ENCODE results near the gene ZFHX3. TPM values are rescaled to one million over a fixed set of nuclear protein-coding genes. Genes with fewer than 3 reads are reported as not detected.

The ZFHX3 gene
- total and polyA plus RNA-seq, 2 donors (not counting 1 experiment from before 2014, with no cell fraction given) = 4.7 to 7.3 TPM

GRCh38 chr16:72834499-72834898 lies 213.4 kb downstream of the ZFHX3 start:
- Histone ChIP-seq H3K27me3 (ENCODE audit: control insufficient read depth, insufficient read depth, low read length) (no peaks in the 10 kb centered on the region), H2AFZ (ENCODE audit: low read length) (no peak overlapping the region), H3K27ac (ENCODE audit: insufficient read depth, low read length) (no peak overlapping the region), H3K4me1 (ENCODE audit: control insufficient read depth, extremely low read depth, insufficient read depth, low read length) (peaks cover 5% of the 10 kb centered on the region), H4K20me1 (ENCODE audit: control insufficient read depth, extremely low read depth, insufficient read depth, low read length) (no peaks in the 10 kb centered on the region), H3K36me3 (ENCODE audit: control insufficient read depth, insufficient read depth, low read length) (no peaks in the 10 kb centered on the region), H3K9ac (ENCODE audit: insufficient read depth, low read length) (no peak overlapping the region), H3K9me3 (ENCODE audit: control insufficient read depth, insufficient read depth, low read depth, low read length) (no peaks in the 10 kb centered on the region), H3K4me2 (ENCODE audit: extremely low read depth, insufficient read depth, low read length) (no peak overlapping the region), H3K79me2 (ENCODE audit: control insufficient read depth, insufficient read depth, low read length) (peaks cover under 1% of the 10 kb centered on the region), H3K4me3 (replicated peaks in 1 of 4; ENCODE audit: control extremely low read depth in 1 of 4, insufficient read depth in 1 of 4, low read depth in 3 of 4, low read length in 4 of 4) (no peak overlapping the region)
- no peak for DNase-seq (ENCODE audit: low read depth in 2 of 2)
- TF ChIP-seq EZH2 (IDR thresholded peaks at IDR 0.05; ENCODE audit: low read length, missing control alignments) (no peak), CTCF (conservative IDR thresholded peaks at IDR 0.05 in 1 of 2, IDR thresholded peaks at IDR 0.05 in 1 of 2; ENCODE audit: low read depth in 1 of 2, low read length in 2 of 2) (no peak)

- peaks cover 5% of the 10 kb centered on the region for H3K4me1 ChIP-seq (ENCODE audit: control insufficient read depth, extremely low read depth, insufficient read depth, low read length)
- H3K4me3 ChIP-seq (replicated peaks in 1 of 4; ENCODE audit: control extremely low read depth in 1 of 4, insufficient read depth in 1 of 4, low read depth in 3 of 4, low read length in 4 of 4) = no peak overlapping the region
- no peak overlapping the region for H3K27ac ChIP-seq (ENCODE audit: insufficient read depth, low read length)
- H2AFZ ChIP-seq (ENCODE audit: low read length) = no peak overlapping the region
- H3K27me3 ChIP-seq (ENCODE audit: control insufficient read depth, insufficient read depth, low read length) = no peaks in the 10 kb centered on the region
- H3K4me2 ChIP-seq (ENCODE audit: extremely low read depth, insufficient read depth, low read length) = no peak overlapping the region
- DNase-seq (ENCODE audit: low read depth in 2 of 2) = no peak
- H3K79me2 ChIP-seq (ENCODE audit: control insufficient read depth, insufficient read depth, low read length) = no peaks in the 10 kb centered on the region
- no peak for TF ChIP-seq CTCF (conservative IDR thresholded peaks at IDR 0.05 in 1 of 2, IDR thresholded peaks at IDR 0.05 in 1 of 2; ENCODE audit: low read depth in 1 of 2, low read length in 2 of 2)
- no peak for TF ChIP-seq EZH2 (IDR thresholded peaks at IDR 0.05; ENCODE audit: low read length, missing control alignments)
- H3K36me3 ChIP-seq (ENCODE audit: control insufficient read depth, insufficient read depth, low read length) = no peaks in the 10 kb centered on the region
- H3K9ac ChIP-seq (ENCODE audit: insufficient read depth, low read length) = no peak overlapping the region
- no peaks in the 10 kb centered on the region for H4K20me1 ChIP-seq (ENCODE audit: control insufficient read depth, extremely low read depth, insufficient read depth, low read length)
- no peaks in the 10 kb centered on the region for H3K9me3 ChIP-seq (ENCODE audit: control insufficient read depth, insufficient read depth, low read depth, low read length)
Observed at GRCh38 chr16:72833969-72834368, 214.0 kb downstream of the ZFHX3 start.

- no peak overlapping the region for H3K4me3 ChIP-seq (replicated peaks in 1 of 4; ENCODE audit: control extremely low read depth in 1 of 4, insufficient read depth in 1 of 4, low read depth in 3 of 4, low read length in 4 of 4)
- no peaks in the 10 kb centered on the region for H3K36me3 ChIP-seq (ENCODE audit: control insufficient read depth, insufficient read depth, low read length)
- TF ChIP-seq CTCF (conservative IDR thresholded peaks at IDR 0.05 in 1 of 2, IDR thresholded peaks at IDR 0.05 in 1 of 2; ENCODE audit: low read depth in 1 of 2, low read length in 2 of 2) = no peak
- H3K9ac ChIP-seq (ENCODE audit: insufficient read depth, low read length) = no peak overlapping the region
- H2AFZ ChIP-seq (ENCODE audit: low read length) = no peak overlapping the region
- H4K20me1 ChIP-seq (ENCODE audit: control insufficient read depth, extremely low read depth, insufficient read depth, low read length) = no peaks in the 10 kb centered on the region
- no peak overlapping the region for H3K27ac ChIP-seq (ENCODE audit: insufficient read depth, low read length)
- H3K9me3 ChIP-seq (ENCODE audit: control insufficient read depth, insufficient read depth, low read depth, low read length) = no peaks in the 10 kb centered on the region
- DNase-seq (ENCODE audit: low read depth in 2 of 2) = no peak
- H3K4me1 ChIP-seq (ENCODE audit: control insufficient read depth, extremely low read depth, insufficient read depth, low read length) = peaks cover 4% of the 10 kb centered on the region
- no peaks in the 10 kb centered on the region for H3K27me3 ChIP-seq (ENCODE audit: control insufficient read depth, insufficient read depth, low read length)
- H3K4me2 ChIP-seq (ENCODE audit: extremely low read depth, insufficient read depth, low read length) = no peak overlapping the region
- H3K79me2 ChIP-seq (ENCODE audit: control insufficient read depth, insufficient read depth, low read length) = no peaks in the 10 kb centered on the region
Observed at GRCh38 chr16:72833482-72833881, 214.4 kb downstream of the ZFHX3 start.

Data from fibroblast of lung (primary cell).